ENCODE results near the gene RETREG1.

GRCh38 chr5:16490911-16491310 is 125.9 kb downstream of the RETREG1 start:
- no peak for TF ChIP-seq EZH2 (IDR thresholded peaks at IDR 0.05)
- TF ChIP-seq POLR2AphosphoS5 (IDR thresholded peaks at IDR 0.05; ENCODE audit: borderline replicate concordance, low read depth, low read length) = no peak
- TF ChIP-seq FOXP2 (optimal IDR thresholded peaks at IDR 0.05; ENCODE audit: control extremely low read depth, extremely low read length, insufficient read depth) = no peak
